ENCODE data around the gene MX2. TPM values are rescaled to one million over a fixed set of nuclear protein-coding genes. Genes with fewer than 3 reads are reported as not detected.

MX2 gene
- total and polyA plus RNA-seq, 10 of the 15 experiments (the other 5 are each of a cell fraction or from before 2014, with no cell fraction given), result 10.5 to 167 (median 46.1) TPM

DNA sequence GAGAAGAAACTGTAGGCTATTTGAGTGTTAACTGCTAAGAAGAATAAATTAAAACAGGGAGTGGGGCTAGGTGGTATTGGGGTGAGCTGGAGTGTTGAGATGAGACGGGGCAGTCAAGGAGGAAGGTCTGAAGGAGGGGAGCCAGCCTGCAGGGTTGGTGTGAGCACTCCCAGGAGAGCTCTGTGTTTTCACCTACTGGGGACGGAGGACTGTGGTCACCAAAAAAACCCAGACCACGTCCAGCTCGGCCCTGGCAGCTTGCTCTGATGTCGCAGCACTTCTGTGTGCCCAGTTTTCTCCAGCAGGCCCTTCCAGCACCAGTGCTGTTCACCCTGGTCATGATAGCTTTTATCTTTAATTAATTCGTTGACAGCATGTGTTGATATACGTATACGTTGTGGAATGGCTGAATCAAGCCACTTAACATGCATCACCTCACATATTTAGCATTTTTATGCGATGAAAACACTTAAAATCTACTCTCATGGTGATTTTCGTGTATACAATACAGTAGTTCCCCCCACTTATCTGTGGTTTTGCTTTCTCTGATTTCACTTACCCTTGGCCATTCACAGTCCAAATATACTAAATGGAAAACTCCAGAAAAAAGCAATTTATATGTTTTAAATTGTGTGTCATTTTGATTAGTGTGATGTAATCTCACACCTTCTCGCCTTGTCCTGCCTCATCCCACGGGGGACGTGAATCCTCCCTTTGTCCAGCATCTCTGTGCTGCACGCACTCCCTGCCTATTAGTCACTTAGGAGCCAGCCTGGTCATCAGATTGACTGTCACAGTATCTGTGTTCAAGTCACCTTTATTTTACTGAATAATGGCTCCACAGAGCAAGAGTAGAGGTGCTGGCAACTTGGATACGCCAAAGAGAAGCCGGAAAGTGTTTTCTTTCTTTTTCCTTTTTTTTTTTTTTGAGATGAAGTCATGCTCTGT lies 32.9 kb upstream of the MX2 start:
- WGBS (ENCODE audit: insufficient coverage, insufficient replicate concordance, low lambda C conversion rate, missing lambda C conversion rate), result 56% methylated on average over 16 of the region's 16 CpGs
- Histone ChIP-seq H3K79me2 (ENCODE audit: control insufficient read depth, insufficient read depth, low read length) (no peaks in the 10 kb centered on the region), H3K36me3 (ENCODE audit: control insufficient read depth in 2 of 2, insufficient read depth in 2 of 2, low read length in 1 of 2) (no peaks in the 10 kb centered on the region), H3K27me3 (replicated peaks in 1 of 2; ENCODE audit: control insufficient read depth in 2 of 2, insufficient read depth in 2 of 2, low read length in 1 of 2) (no peaks in the 10 kb centered on the region), H4K20me1 (ENCODE audit: control insufficient read depth, insufficient read depth) (no peaks in the 10 kb centered on the region), H3K9ac (ENCODE audit: control insufficient read depth, insufficient read depth, low read length) (no peak overlapping the region), H3K4me3 (no peak overlapping the region), H3K9me3 (replicated peaks; ENCODE audit: control insufficient read depth, insufficient read depth, low read length) (no peaks in the 10 kb centered on the region), H3K4me1 (ENCODE audit: control insufficient read depth, insufficient read depth, low read length) (no peaks in the 10 kb centered on the region), H2AFZ (ENCODE audit: control insufficient read depth, low read depth, low read length) (no peak overlapping the region), H3K27ac (ENCODE audit: control insufficient read depth, insufficient read depth) (no peak overlapping the region), H3K4me2 (ENCODE audit: control insufficient read depth, insufficient read depth) (no peak overlapping the region)
- in situ Hi-C loops (cut with MboI), result no loop called here
- BruUV-seq (replicated peaks), result no TSS peak
- intact Hi-C loops (cut with micrococcal nuclease; ENCODE audit: unreplicated experiment), result no loop called here
- FAIRE-seq (no peak), ATAC-seq (peak; percentile 54), DNase-seq (ENCODE audit: low read depth, low spot score) (no peak)
- POLR2A ChIA-PET, result interaction anchor here (1.5 kb wide), 1 partner anchor 41 kb away, joined by 3 read pairs; no protein-coding TSS in a partner anchor
- CTCF ChIA-PET, result interaction anchor here (0.8 to 1.3 kb wide), 2 partner anchors 45 to 126 kb away, joined by 4 to 6 read pairs; no protein-coding TSS in a partner anchor
- RAD21 ChIA-PET (ENCODE audit: unreplicated experiment), result no interaction called here
- SMC1A ChIA-PET (ENCODE audit: uncharacterized antibody, unreplicated experiment), result no interaction called here
- TF ChIP-seq ATF7 (IDR thresholded peaks at IDR 0.05; ENCODE audit: low read depth), result no peak
- TF ChIP-seq, protein P1, sequence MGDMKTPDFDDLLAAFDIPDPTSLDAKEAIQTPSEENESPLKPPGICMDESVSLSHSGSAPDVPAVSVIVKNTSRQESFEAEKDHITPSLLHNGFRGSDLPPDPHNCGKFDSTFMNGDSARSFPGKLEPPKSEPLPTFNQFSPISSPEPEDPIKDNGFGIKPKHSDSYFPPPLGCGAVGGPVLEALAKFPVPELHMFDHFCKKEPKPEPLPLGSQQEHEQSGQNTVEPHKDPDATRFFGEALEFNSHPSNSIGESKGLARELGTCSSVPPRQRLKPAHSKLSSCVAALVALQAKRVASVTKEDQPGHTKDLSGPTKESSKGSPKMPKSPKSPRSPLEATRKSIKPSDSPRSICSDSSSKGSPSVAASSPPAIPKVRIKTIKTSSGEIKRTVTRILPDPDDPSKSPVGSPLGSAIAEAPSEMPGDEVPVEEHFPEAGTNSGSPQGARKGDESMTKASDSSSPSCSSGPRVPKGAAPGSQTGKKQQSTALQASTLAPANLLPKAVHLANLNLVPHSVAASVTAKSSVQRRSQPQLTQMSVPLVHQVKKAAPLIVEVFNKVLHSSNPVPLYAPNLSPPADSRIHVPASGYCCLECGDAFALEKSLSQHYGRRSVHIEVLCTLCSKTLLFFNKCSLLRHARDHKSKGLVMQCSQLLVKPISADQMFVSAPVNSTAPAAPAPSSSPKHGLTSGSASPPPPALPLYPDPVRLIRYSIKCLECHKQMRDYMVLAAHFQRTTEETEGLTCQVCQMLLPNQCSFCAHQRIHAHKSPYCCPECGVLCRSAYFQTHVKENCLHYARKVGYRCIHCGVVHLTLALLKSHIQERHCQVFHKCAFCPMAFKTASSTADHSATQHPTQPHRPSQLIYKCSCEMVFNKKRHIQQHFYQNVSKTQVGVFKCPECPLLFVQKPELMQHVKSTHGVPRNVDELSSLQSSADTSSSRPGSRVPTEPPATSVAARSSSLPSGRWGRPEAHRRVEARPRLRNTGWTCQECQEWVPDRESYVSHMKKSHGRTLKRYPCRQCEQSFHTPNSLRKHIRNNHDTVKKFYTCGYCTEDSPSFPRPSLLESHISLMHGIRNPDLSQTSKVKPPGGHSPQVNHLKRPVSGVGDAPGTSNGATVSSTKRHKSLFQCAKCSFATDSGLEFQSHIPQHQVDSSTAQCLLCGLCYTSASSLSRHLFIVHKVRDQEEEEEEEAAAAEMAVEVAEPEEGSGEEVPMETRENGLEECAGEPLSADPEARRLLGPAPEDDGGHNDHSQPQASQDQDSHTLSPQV (IDR thresholded peaks at IDR 0.05), result no peak
- no peak for TF ChIP-seq CBFB (IDR thresholded peaks at IDR 0.05; ENCODE audit: low read depth)
- TF ChIP-seq, protein P2, sequence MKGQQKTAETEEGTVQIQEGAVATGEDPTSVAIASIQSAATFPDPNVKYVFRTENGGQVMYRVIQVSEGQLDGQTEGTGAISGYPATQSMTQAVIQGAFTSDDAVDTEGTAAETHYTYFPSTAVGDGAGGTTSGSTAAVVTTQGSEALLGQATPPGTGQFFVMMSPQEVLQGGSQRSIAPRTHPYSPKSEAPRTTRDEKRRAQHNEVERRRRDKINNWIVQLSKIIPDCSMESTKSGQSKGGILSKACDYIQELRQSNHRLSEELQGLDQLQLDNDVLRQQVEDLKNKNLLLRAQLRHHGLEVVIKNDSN (IDR thresholded peaks at IDR 0.05; ENCODE audit: borderline replicate concordance, extremely low read length, insufficient read depth, low read depth, low read length), result no peak
- no peak for TF ChIP-seq CREB1 (IDR thresholded peaks at IDR 0.05; ENCODE audit: low read depth)
- TF ChIP-seq SREBF1 (IDR thresholded peaks at IDR 0.05; ENCODE audit: low read length), result no peak
- TF ChIP-seq SPI1 (IDR thresholded peaks at IDR 0.05; ENCODE audit: borderline replicate concordance, insufficient read depth, low read depth, low read length), result no peak
- TF ChIP-seq FOXM1 (IDR thresholded peaks at IDR 0.05; ENCODE audit: low read depth, low read length), result no peak
- TF ChIP-seq SUZ12 (IDR thresholded peaks at IDR 0.05; ENCODE audit: unreplicated experiment), result no peak
- TF ChIP-seq SUPT20H (IDR thresholded peaks at IDR 0.05; ENCODE audit: borderline replicate concordance, control insufficient read depth, low read depth, low read length), result no peak
- no peak for TF ChIP-seq ZNF274 (IDR thresholded peaks at IDR 0.05; ENCODE audit: insufficient read depth, insufficient read length)
- TF ChIP-seq, protein P3, sequence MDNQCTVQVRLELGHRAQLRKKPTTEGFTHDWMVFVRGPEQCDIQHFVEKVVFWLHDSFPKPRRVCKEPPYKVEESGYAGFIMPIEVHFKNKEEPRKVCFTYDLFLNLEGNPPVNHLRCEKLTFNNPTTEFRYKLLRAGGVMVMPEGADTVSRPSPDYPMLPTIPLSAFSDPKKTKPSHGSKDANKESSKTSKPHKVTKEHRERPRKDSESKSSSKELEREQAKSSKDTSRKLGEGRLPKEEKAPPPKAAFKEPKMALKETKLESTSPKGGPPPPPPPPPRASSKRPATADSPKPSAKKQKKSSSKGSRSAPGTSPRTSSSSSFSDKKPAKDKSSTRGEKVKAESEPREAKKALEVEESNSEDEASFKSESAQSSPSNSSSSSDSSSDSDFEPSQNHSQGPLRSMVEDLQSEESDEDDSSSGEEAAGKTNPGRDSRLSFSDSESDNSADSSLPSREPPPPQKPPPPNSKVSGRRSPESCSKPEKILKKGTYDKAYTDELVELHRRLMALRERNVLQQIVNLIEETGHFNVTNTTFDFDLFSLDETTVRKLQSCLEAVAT (IDR thresholded peaks at IDR 0.05), result no peak
- TF ChIP-seq, protein P4, sequence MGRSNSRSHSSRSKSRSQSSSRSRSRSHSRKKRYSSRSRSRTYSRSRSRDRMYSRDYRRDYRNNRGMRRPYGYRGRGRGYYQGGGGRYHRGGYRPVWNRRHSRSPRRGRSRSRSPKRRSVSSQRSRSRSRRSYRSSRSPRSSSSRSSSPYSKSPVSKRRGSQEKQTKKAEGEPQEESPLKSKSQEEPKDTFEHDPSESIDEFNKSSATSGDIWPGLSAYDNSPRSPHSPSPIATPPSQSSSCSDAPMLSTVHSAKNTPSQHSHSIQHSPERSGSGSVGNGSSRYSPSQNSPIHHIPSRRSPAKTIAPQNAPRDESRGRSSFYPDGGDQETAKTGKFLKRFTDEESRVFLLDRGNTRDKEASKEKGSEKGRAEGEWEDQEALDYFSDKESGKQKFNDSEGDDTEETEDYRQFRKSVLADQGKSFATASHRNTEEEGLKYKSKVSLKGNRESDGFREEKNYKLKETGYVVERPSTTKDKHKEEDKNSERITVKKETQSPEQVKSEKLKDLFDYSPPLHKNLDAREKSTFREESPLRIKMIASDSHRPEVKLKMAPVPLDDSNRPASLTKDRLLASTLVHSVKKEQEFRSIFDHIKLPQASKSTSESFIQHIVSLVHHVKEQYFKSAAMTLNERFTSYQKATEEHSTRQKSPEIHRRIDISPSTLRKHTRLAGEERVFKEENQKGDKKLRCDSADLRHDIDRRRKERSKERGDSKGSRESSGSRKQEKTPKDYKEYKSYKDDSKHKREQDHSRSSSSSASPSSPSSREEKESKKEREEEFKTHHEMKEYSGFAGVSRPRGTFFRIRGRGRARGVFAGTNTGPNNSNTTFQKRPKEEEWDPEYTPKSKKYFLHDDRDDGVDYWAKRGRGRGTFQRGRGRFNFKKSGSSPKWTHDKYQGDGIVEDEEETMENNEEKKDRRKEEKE (IDR thresholded peaks at IDR 0.05), result no peak

Measured in GM12878 (cell line).